CD14-positive monocyte (primary cell): ENCODE results near the gene EEA1. TPM values are rescaled to one million over a fixed set of nuclear protein-coding genes. Genes with fewer than 3 reads are reported as not detected.

ENCODE experiments used
- DNase-seq, 3 donors: peaks; one replicate each; pipeline ENCODE4 v3.0.0-alpha.2; 2011 to 2022
- H2AFZ ChIP-seq: 2 replicates; pipeline ENCODE4 v1.6.0; 2012; ENCODE audit warnings: mild to moderate bottlenecking, low read depth, low read length, inconsistent platforms; ENCODE audit not compliant: insufficient read depth, poor library complexity, severe bottlenecking
- H3K27ac ChIP-seq, 2 donors: 1 replicate in 1 of 2; 2 replicates in 1 of 2; pipeline ENCODE4 v1.5.1; 2012 to 2013; ENCODE audit warnings: low read length in 2 of 2, control low read depth in 1 of 2, inconsistent platforms in 1 of 2, low read depth in 1 of 2, mild to moderate bottlenecking in 1 of 2
- H3K27me3 ChIP-seq, 2 donors: one replicate each; pipeline versions ENCODE4 v1.6.0 to v1.6.1; 2011 to 2013; ENCODE audit warnings: low read length in 2 of 2; ENCODE audit not compliant: control insufficient read depth in 2 of 2, insufficient read depth in 2 of 2
- H3K36me3 ChIP-seq, 2 donors: replicated peaks in 1 of 2; 1 replicate in 1 of 2; 2 replicates in 1 of 2; pipeline versions ENCODE4 v1.5.1 to v1.6.1; 2012 to 2013; ENCODE audit warnings: low read length in 2 of 2, control low read depth in 1 of 2, inconsistent platforms in 1 of 2, mild to moderate bottlenecking in 1 of 2; ENCODE audit not compliant: insufficient read depth in 2 of 2, control insufficient read depth in 1 of 2
- H3K4me1 ChIP-seq, 2 donors: 1 replicate in 1 of 2; 2 replicates in 1 of 2; pipeline versions ENCODE4 v1.5.1 to v1.6.1; 2012 to 2013; ENCODE audit warnings: low read length in 2 of 2, control low read depth in 1 of 2, inconsistent platforms in 1 of 2, mild to moderate bottlenecking in 1 of 2, moderate library complexity in 1 of 2; ENCODE audit not compliant: insufficient read depth in 2 of 2, control insufficient read depth in 1 of 2
- H3K4me2 ChIP-seq: replicated peaks from 2 replicates; pipeline ENCODE3; 2012; ENCODE audit warnings: low read length, moderate library complexity, mild to moderate bottlenecking; ENCODE audit not compliant: poor library complexity, severe bottlenecking; ENCODE audit errors: extremely low read depth
- H3K4me3 ChIP-seq, 3 experiments: fragments of 200-600 bp in 1 of 3; sonication (generic) in 1 of 3; replicated peaks in 1 of 3; 1 replicate in 2 of 3; 2 replicates in 1 of 3; pipeline ENCODE4 v1.5.1; 2011 to 2013; ENCODE audit warnings: low read length in 3 of 3, mild to moderate bottlenecking in 3 of 3, control low read depth in 2 of 3, low read depth in 2 of 3, inconsistent platforms in 1 of 3, moderate library complexity in 1 of 3
- H3K79me2 ChIP-seq: 2 replicates; pipeline ENCODE4 v1.6.0; 2012; ENCODE audit warnings: mild to moderate bottlenecking, control low read depth, inconsistent platforms, low read length, moderate library complexity; ENCODE audit not compliant: insufficient read depth
- H3K9ac ChIP-seq: 2 replicates; pipeline ENCODE4 v1.6.0; 2017; ENCODE audit warnings: low read length, mild to moderate bottlenecking; ENCODE audit not compliant: insufficient read depth, poor library complexity, severe bottlenecking
- H3K9me3 ChIP-seq, 2 donors: replicated peaks in 1 of 2; 1 replicate in 1 of 2; 2 replicates in 1 of 2; pipeline versions ENCODE4 v1.5.1 to v1.6.1; 2012 to 2013; ENCODE audit warnings: low read length in 2 of 2, control low read depth in 1 of 2; ENCODE audit not compliant: control insufficient read depth in 1 of 2, insufficient read depth in 1 of 2
- H4K20me1 ChIP-seq: 2 replicates; pipeline ENCODE4 v1.6.0; 2012; ENCODE audit warnings: mild to moderate bottlenecking, low read length, control low read depth, moderate library complexity; ENCODE audit not compliant: insufficient read depth
- H3K27ac Mint-ChIP-seq, 7 donors: one replicate each; pipeline ENCODE4 v1.8.0; 2020; ENCODE audit warnings: mild to moderate bottlenecking in 7 of 7, mixed read lengths in 7 of 7, moderate library complexity in 6 of 7, inconsistent platforms in 2 of 7
- H3K27me3 Mint-ChIP-seq, 3 donors: one replicate each; pipeline ENCODE4 v1.8.0; 2021 to 2022; ENCODE audit warnings: low read depth in 3 of 3, mild to moderate bottlenecking in 3 of 3, mixed read lengths in 3 of 3, moderate library complexity in 3 of 3, inconsistent platforms in 1 of 3
- H3K36me3 Mint-ChIP-seq, 2 donors: one replicate each; pipeline ENCODE4 v1.8.0; 2020; ENCODE audit warnings: mixed read lengths in 2 of 2, inconsistent platforms in 1 of 2, mild to moderate bottlenecking in 1 of 2
- H3K4me1 Mint-ChIP-seq: one replicate; pipeline ENCODE4 v1.8.0; 2020; ENCODE audit warnings: mild to moderate bottlenecking, mixed read lengths
- H3K4me3 Mint-ChIP-seq, 2 donors: one replicate each; pipeline ENCODE4 v1.8.0; 2020; ENCODE audit warnings: mild to moderate bottlenecking in 2 of 2, mixed read lengths in 2 of 2, moderate library complexity in 1 of 2
- H3K9me3 Mint-ChIP-seq, 7 donors: one replicate each; pipeline ENCODE4 v1.8.0; 2020 to 2022; ENCODE audit warnings: mixed read lengths in 7 of 7, mild to moderate bottlenecking in 6 of 7, moderate library complexity in 6 of 7, inconsistent platforms in 2 of 7
- CTCF ChIP-seq: fragments of 200-600 bp; IDR thresholded peaks from one replicate; pipeline ENCODE4 v1.8.0; 2022; ENCODE audit warnings: antibody characterized with exemption, mild to moderate bottlenecking
- WGBS: methylation state at CpG from one replicate; pipeline ENCODE4 v1.1.5; 2013; ENCODE audit warnings: missing lambda C conversion rate; ENCODE audit not compliant: insufficient coverage; 5-methylcytosine and 5-hydroxymethylcytosine counted together
- intact Hi-C, 2 donors: fragments of 100-400 bp; cut with micrococcal nuclease; formaldehyde crosslinking; loops; one replicate each; pipeline versions ENCODE4 v1.15.0 to v1.15.1; 2023
- polyA plus RNA-seq, 3 donors: library from polyadenylated mRNA; depleted of rRNA in 1 of 3; unstranded in 2 of 3; stranded (reverse) in 1 of 3; fragments of 300-500 nt in 2 of 3; fragments of >200 nt in 1 of 3; fragmentation: Illumina TruSeq in 2 of 3; gene quantifications; 1 replicate in 2 of 3; 2 replicates in 1 of 3; pipeline ENCODE4 v1.2.3, GENCODE V29; 2012 to 2021

EEA1 gene
- polyA plus RNA-seq, 3 donors = 3.0 to 10.7 (median 3.6) TPM

DNA sequence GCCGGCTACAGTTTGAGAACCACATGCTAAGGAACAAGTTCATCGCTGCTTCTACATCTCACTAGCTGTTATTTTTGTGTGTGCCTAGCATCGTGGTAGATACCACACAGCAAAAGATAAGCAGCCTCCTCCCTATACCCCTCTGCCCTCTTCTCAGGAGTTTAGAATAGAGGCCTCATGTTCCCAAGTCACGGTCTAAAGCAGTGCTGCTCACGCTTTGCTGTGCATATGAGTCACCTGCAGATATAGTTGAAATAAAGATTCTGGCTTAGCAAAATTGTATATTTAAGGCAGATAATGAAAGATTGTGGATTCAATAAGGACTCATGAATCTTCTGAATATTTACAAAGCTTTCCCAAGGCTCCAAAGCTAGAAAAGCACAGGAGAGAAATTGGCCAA, 198.3 kb downstream of the EEA1 start:
- no peak overlapping the region for H3K9ac ChIP-seq
- H3K4me1 ChIP-seq = peaks cover 0 to 6% of the 10 kb centered on the region in 2 donors
- peaks cover 0 to 3% (median 2%) of the 10 kb centered on the region in 7 donors for H3K9me3 Mint-ChIP-seq
- H3K27ac Mint-ChIP-seq = no peak overlapping the region
- peaks cover 0 to 5% (median 2%) of the 10 kb centered on the region in 3 donors for H3K27me3 Mint-ChIP-seq
- DNase-seq = no peak
- H3K9me3 ChIP-seq = no peaks in the 10 kb centered on the region
- peaks cover 12% of the 10 kb centered on the region for H3K4me1 Mint-ChIP-seq
- no peak overlapping the region for H3K4me2 ChIP-seq
- H3K36me3 Mint-ChIP-seq = peaks cover 0 to 1% of the 10 kb centered on the region in 2 donors
- no peaks in the 10 kb centered on the region for H3K36me3 ChIP-seq
- 100% methylated on average over 1 of the region's 5 CpGs for WGBS
- H3K4me3 ChIP-seq = no peak overlapping the region
- no peaks in the 10 kb centered on the region for H4K20me1 ChIP-seq
- H3K79me2 ChIP-seq = no peaks in the 10 kb centered on the region
- intact Hi-C loops = no loop called here
- TF ChIP-seq CTCF = no peak
- no peak overlapping the region for H3K4me3 Mint-ChIP-seq
- H3K27ac ChIP-seq = no peak overlapping the region
- H3K27me3 ChIP-seq = no peaks in the 10 kb centered on the region
- H2AFZ ChIP-seq = no peak overlapping the region

DNA sequence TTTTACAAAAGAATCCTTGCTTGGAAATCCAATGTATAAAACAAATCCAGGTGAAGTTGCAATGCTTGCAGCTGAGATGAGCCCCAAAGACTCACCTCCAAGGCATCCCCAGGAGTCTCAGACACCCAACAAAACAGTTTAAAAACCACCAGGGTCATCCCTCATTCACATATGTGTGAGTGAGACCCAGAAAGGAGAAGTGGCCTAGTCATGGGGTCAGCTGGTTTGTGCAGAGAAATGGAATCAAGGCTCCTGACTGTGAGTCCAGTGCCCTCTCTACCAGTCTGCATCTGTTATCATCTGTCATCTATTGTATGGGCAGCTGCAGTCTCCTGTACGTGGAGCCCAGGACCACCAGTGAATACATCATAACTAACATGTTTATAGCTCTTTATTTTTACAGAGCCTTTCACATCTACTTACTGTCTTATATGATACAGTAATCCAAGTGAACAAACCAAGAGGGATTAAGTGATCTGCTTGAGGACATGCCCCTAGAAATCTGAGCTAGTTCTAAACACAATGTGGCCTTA, 199.3 kb downstream of the EEA1 start:
- intact Hi-C loops = no loop called here
- no CpG with 5 or more reads among the region's 1 CpG for WGBS

More for the DNA sequence above, 199.3 kb downstream of the EEA1 start:
- no peak overlapping the region for H2AFZ ChIP-seq
- Mint-ChIP-seq H3K4me3 (no peak overlapping the region), H3K4me1 (peaks cover 5% of the 10 kb centered on the region), H3K36me3 (peaks cover 0 to 1% of the 10 kb centered on the region in 2 donors), H3K27ac (no peak overlapping the region), H3K27me3 (peaks cover 0 to 5% (median 3%) of the 10 kb centered on the region in 3 donors), H3K9me3 (peaks cover 0 to 6% (median 3%) of the 10 kb centered on the region in 7 donors)
- no peak overlapping the region for H3K9ac ChIP-seq
- no peaks in the 10 kb centered on the region for H4K20me1 ChIP-seq
- H3K36me3 ChIP-seq = no peaks in the 10 kb centered on the region
- H3K27ac ChIP-seq = no peak overlapping the region
- no peaks in the 10 kb centered on the region for H3K79me2 ChIP-seq
- no peaks in the 10 kb centered on the region for H3K27me3 ChIP-seq
- no peak overlapping the region for H3K4me2 ChIP-seq
- no peak for TF ChIP-seq CTCF
- H3K4me3 ChIP-seq = no peak overlapping the region
- DNase-seq = peak; percentile 5 to 17 (median 9)
- H3K9me3 ChIP-seq = no peaks in the 10 kb centered on the region
- peaks cover 0 to under 1% of the 10 kb centered on the region in 2 donors for H3K4me1 ChIP-seq
